ENCODE data around the gene MUCL1. TPM values are rescaled to one million over a fixed set of nuclear protein-coding genes. Genes with fewer than 3 reads are reported as not detected.

MUCL1 gene
- total and polyA plus RNA-seq, 2 of the 8 experiments (the other 6 are each of a cell fraction or from before 2014, with no cell fraction given): not detected

- no peak for TF ChIP-seq CHD7 (IDR thresholded peaks at IDR 0.05; ENCODE audit: insufficient replicate concordance, low read length)
- no peak for TF ChIP-seq BCL11A (IDR thresholded peaks at IDR 0.05; ENCODE audit: low read depth in 2 of 2, low read length in 2 of 2)
- TF ChIP-seq SIRT6 (IDR thresholded peaks at IDR 0.05; ENCODE audit: low read length): no peak
Measured at GRCh38 chr12:54879150-54879549, 24.8 kb downstream of the MUCL1 start (continued).
